NCI-H460 (cell line): ENCODE measurements around the gene HDAC10. TPM values are rescaled to one million over a fixed set of nuclear protein-coding genes. Genes with fewer than 3 reads are reported as not detected.
"Not testable (repeated sequence)": the region's sequence is repeated elsewhere in the genome, so short reads cannot be mapped to it uniquely, and the experiment has no call there.

Experiments
- DNase-seq: peaks from one replicate; pipeline ENCODE4 v3.0.0-alpha.2; 2016; ENCODE audit warnings: low read depth; ENCODE audit errors: extremely low read depth
- total RNA-seq: library from RNA; depleted of rRNA; stranded (reverse); fragments of >200 nt; shearing (Covaris generic); gene quantifications from 2 replicates; pipeline ENCODE4 v1.2.3, GENCODE V29; 2014; rRNA removed

HDAC10 gene
- total RNA-seq, 1 experiment from 2014 or later: 13.9 TPM

- no peak for DNase-seq
Measured at GRCh38 chr22:50205781-50206569, 45.1 kb downstream of the HDAC10 start.

- not testable (repeated sequence) for DNase-seq
Measured at GRCh38 chr22:50204998-50205397, 46.1 kb downstream of the HDAC10 start.

- no peak for DNase-seq
Measured at GRCh38 chr22:50204571-50204970, 46.5 kb downstream of the HDAC10 start.

GRCh38 chr22:50203288-50203687 is 47.8 kb downstream of the HDAC10 start:
- DNase-seq: no peak

- no peak for DNase-seq
Measured at GRCh38 chr22:50202130-50202666, 48.9 kb downstream of the HDAC10 start.

GRCh38 chr22:50201191-50202129 is 49.6 kb downstream of the HDAC10 start:
- no peak for DNase-seq

GRCh38 chr22:50200461-50201190 is 50.4 kb downstream of the HDAC10 start, which contains the start of gene SELENOO:
Gene SELENOO, plus strand, starts transcription at chr22:50201011. Its CDS starts 26 bp downstream, at chr22:50201037.
- DNase-seq: peak; percentile 70

- DNase-seq: no peak
Measured at GRCh38 chr22:50199829-50200460, 51.1 kb downstream of the HDAC10 start.

- no peak for DNase-seq
Measured at GRCh38 chr22:50199251-50199721, 51.8 kb downstream of the HDAC10 start.

GRCh38 chr22:50198624-50199017 is 52.4 kb downstream of the HDAC10 start:
- no peak for DNase-seq

- no peak for DNase-seq
Measured at GRCh38 chr22:50197856-50198623, 53.0 kb downstream of the HDAC10 start.

- no peak for DNase-seq
Measured at GRCh38 chr22:50197000-50197800, 53.9 kb downstream of the HDAC10 start.

- DNase-seq: no peak
Measured at GRCh38 chr22:50196256-50196655, 54.8 kb downstream of the HDAC10 start.

Other genes starting within 250 kb of the HDAC10 start
- not detected in 2 replicates for gene IL17REL, start 238.5 kb downstream of the HDAC10 start, total RNA-seq
- not detected in 2 replicates for gene TTLL8, start 193.0 kb downstream of the HDAC10 start, total RNA-seq
- gene MLC1, start 165.8 kb downstream of the HDAC10 start, total RNA-seq: not detected in 2 replicates
- 0.07 TPM in 1 of 2 replicates, not detected in the other for gene MOV10L1, start 161.3 kb downstream of the HDAC10 start, total RNA-seq
- gene PANX2, start 80.5 kb downstream of the HDAC10 start, total RNA-seq: 4.2 and 4.7 TPM in 2 replicates
- gene TRABD, start 65.4 kb downstream of the HDAC10 start, total RNA-seq: 21.7 and 26.1 TPM in 2 replicates
- gene SELENOO, start 50.3 kb downstream of the HDAC10 start, total RNA-seq: 11.5 and 12.8 TPM in 2 replicates
- 10.7 and 13.0 TPM in 2 replicates for gene TUBGCP6, start 6.2 kb downstream of the HDAC10 start, total RNA-seq
- gene MAPK12, start 10.4 kb upstream of the HDAC10 start, total RNA-seq: 22.0 and 24.9 TPM in 2 replicates
- gene MAPK11, start 19.1 kb upstream of the HDAC10 start, total RNA-seq: 1.3 and 1.8 TPM in 2 replicates
- 51.2 and 52.5 TPM in 2 replicates for gene PLXNB2, start 56.4 kb upstream of the HDAC10 start, total RNA-seq
- gene DENND6B, start 75.7 kb upstream of the HDAC10 start, total RNA-seq: 0.81 and 1.5 TPM in 2 replicates
- 23.6 and 24.5 TPM in 2 replicates for gene PPP6R2, start 92.1 kb upstream of the HDAC10 start, total RNA-seq
- gene SBF1, start 223.8 kb upstream of the HDAC10 start, total RNA-seq: 37.0 and 40.3 TPM in 2 replicates
- 8.9 and 9.2 TPM in 2 replicates for gene ADM2, start 230.3 kb upstream of the HDAC10 start, total RNA-seq
- gene MIOX, start 235.6 kb upstream of the HDAC10 start, total RNA-seq: 0.27 and 0.29 TPM in 2 replicates